Endothelial cell (in vitro differentiated cells): ENCODE data around the gene PPIA. TPM values are rescaled to one million over a fixed set of nuclear protein-coding genes. Genes with fewer than 3 reads are reported as not detected.

Experiments
- DNase-seq: peaks from one replicate; pipeline ENCODE4 v3.0.0; 2021; ENCODE audit warnings: low spot score
- H3K27ac Mint-ChIP-seq: one replicate; pipeline ENCODE4 v1.8.0; 2021; ENCODE audit warnings: mixed read lengths, inconsistent platforms; ENCODE audit not compliant: unreplicated experiment
- H3K27me3 Mint-ChIP-seq: one replicate; pipeline ENCODE4 v1.8.0; 2021; ENCODE audit warnings: mild to moderate bottlenecking, moderate library complexity, mixed read lengths, inconsistent platforms; ENCODE audit not compliant: unreplicated experiment
- H3K36me3 Mint-ChIP-seq: one replicate; pipeline ENCODE4 v1.8.0; 2021; ENCODE audit warnings: mild to moderate bottlenecking, low read depth, mixed read lengths, inconsistent platforms; ENCODE audit not compliant: unreplicated experiment
- H3K4me1 Mint-ChIP-seq: one replicate; pipeline ENCODE4 v1.8.0; 2021; ENCODE audit warnings: mild to moderate bottlenecking, mixed read lengths, inconsistent platforms; ENCODE audit not compliant: unreplicated experiment
- H3K4me3 Mint-ChIP-seq: one replicate; pipeline ENCODE4 v1.8.0; 2021; ENCODE audit warnings: mild to moderate bottlenecking, mixed read lengths, inconsistent platforms; ENCODE audit not compliant: unreplicated experiment
- H3K9me3 Mint-ChIP-seq: one replicate; pipeline ENCODE4 v1.8.0; 2021; ENCODE audit warnings: mixed read lengths, inconsistent platforms; ENCODE audit not compliant: unreplicated experiment
- total RNA-seq: library from RNA; stranded (reverse); fragmentation: NEBNext Ultra II Directional; extraction: Animal tissue kit (Norgen Biotek cat#: 25700); gene quantifications from one replicate; pipeline ENCODE4 v1.2.1, GENCODE V29; 2021; ENCODE audit not compliant: unreplicated experiment
- TF ChIP-seq, protein P1 (sequence below): fragments of 200-600 bp; sonication (generic); IDR thresholded peaks from one replicate; pipeline ENCODE4 v1.5.0; 2021; ENCODE audit warnings: antibody characterized with exemption; ENCODE audit not compliant: unreplicated experiment

The PPIA gene
- total RNA-seq, 1 donor from 2014 or later, result 1,721 TPM

GRCh38 chr7:44808914-44809393 is 12.5 kb downstream of the PPIA start:
- TF ChIP-seq, protein P1, sequence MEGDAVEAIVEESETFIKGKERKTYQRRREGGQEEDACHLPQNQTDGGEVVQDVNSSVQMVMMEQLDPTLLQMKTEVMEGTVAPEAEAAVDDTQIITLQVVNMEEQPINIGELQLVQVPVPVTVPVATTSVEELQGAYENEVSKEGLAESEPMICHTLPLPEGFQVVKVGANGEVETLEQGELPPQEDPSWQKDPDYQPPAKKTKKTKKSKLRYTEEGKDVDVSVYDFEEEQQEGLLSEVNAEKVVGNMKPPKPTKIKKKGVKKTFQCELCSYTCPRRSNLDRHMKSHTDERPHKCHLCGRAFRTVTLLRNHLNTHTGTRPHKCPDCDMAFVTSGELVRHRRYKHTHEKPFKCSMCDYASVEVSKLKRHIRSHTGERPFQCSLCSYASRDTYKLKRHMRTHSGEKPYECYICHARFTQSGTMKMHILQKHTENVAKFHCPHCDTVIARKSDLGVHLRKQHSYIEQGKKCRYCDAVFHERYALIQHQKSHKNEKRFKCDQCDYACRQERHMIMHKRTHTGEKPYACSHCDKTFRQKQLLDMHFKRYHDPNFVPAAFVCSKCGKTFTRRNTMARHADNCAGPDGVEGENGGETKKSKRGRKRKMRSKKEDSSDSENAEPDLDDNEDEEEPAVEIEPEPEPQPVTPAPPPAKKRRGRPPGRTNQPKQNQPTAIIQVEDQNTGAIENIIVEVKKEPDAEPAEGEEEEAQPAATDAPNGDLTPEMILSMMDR, result no peak
- Mint-ChIP-seq H3K9me3 (no peaks in the 10 kb centered on the region), H3K27me3 (no peaks in the 10 kb centered on the region), H3K4me1 (no peaks in the 10 kb centered on the region), H3K36me3 (no peaks in the 10 kb centered on the region), H3K4me3 (no peak overlapping the region), H3K27ac (no peak overlapping the region)
- no peak for DNase-seq

DNA sequence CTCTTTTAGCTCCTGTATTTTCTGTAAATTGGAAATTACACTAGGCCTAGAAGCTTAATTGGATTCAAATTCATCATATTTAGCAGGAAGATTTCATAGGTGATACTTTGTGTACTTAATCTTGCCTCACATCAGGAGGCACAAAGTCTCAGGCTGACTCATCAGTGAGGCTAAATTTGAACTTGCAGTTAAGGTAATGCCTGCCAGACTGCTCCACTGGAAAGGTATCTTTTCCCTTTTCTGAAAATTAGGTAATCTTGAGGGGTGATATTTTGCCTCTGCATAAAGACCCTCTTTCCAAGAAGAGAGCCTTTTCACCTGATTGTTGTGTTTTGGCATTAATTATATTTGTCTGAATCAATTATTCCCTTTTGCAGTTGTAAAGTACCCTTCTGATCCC is 14.6 kb downstream of the PPIA start:
- Mint-ChIP-seq H3K9me3 (no peaks in the 10 kb centered on the region), H3K36me3 (no peaks in the 10 kb centered on the region), H3K27ac (no peak overlapping the region), H3K4me1 (no peaks in the 10 kb centered on the region), H3K27me3 (no peaks in the 10 kb centered on the region), H3K4me3 (no peak overlapping the region)
- DNase-seq, result no peak
- TF ChIP-seq, protein P1, result no peak

- Mint-ChIP-seq H3K27ac (no peak overlapping the region), H3K27me3 (no peaks in the 10 kb centered on the region), H3K4me1 (no peaks in the 10 kb centered on the region), H3K4me3 (no peak overlapping the region), H3K9me3 (no peaks in the 10 kb centered on the region), H3K36me3 (no peaks in the 10 kb centered on the region)
- TF ChIP-seq, protein P1, result no peak
- no peak for DNase-seq
Measured at GRCh38 chr7:44811571-44811970, 15.1 kb downstream of the PPIA start.

GRCh38 chr7:44814919-44815318 is 18.4 kb downstream of the PPIA start:
- no peak overlapping the region for H3K27ac Mint-ChIP-seq
- TF ChIP-seq, protein P1, result no peak
- no peaks in the 10 kb centered on the region for H3K4me1 Mint-ChIP-seq
- DNase-seq, result no peak
- H3K9me3 Mint-ChIP-seq, result no peaks in the 10 kb centered on the region
- H3K36me3 Mint-ChIP-seq, result no peaks in the 10 kb centered on the region
- H3K27me3 Mint-ChIP-seq, result no peaks in the 10 kb centered on the region
- H3K4me3 Mint-ChIP-seq, result no peak overlapping the region

DNA sequence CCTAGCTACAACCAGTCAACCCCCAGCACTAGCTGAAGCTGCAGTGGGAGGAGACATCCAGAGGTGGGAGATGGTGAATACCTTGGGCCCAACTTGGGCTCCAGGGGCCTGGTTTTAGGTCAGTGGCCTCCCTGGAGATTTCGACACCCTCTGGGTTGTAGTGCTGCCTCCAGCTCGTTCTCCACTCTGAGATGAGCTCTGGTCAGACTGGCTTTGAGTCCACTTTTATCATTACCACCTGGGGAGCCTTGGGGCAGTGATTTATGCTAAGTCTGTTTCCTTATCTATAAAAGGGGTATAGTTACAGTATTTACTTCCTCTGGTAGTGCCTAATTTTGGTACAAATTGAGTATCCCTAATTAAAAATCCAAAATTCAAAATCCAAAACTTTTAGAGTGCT is 22.8 kb downstream of the PPIA start:
- H3K4me1 Mint-ChIP-seq, result peaks cover 13% of the 10 kb centered on the region
- no peak overlapping the region for H3K27ac Mint-ChIP-seq
- no peaks in the 10 kb centered on the region for H3K36me3 Mint-ChIP-seq
- no peak for DNase-seq
- TF ChIP-seq, protein P1, result no peak
- peaks cover 6% of the 10 kb centered on the region for H3K27me3 Mint-ChIP-seq
- no peak overlapping the region for H3K4me3 Mint-ChIP-seq
- no peaks in the 10 kb centered on the region for H3K9me3 Mint-ChIP-seq
